ENCODE data around the gene IL17RD. TPM values are rescaled to one million over a fixed set of nuclear protein-coding genes. Genes with fewer than 3 reads are reported as not detected.
A peak's percentile ranks its signal among the peaks of the same experiment; 100 is the strongest.

IL17RD gene
- polyA plus RNA-seq, 12 donors = 21.2 to 35.9 (median 27.0) TPM; not detected in 1

DNA sequence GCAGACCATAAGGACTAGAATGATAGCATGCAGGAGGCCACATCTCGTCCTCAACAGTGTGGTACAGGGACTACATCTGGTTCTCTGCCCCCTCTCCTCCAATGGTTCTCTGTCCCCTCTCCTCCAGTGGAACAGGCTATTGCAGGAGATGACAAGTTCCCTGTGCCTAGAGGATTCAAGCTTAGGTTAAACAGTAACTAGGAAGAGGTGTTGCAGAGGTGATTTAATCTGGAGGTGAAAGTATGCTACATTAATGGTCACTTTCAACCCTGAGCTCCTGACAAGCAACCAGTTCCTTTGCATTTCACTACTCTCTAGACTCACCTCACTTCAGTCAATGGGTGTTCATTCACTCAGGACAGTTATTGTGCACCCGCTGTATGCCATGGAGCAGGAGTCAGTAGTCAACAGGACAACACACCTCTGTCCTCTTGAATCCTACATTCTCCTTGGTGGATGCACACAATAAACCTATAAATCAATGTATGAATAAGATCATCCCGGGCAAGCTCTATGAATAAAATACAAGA is 88.7 kb downstream of the IL17RD start:
- DNase-seq = no peak

DNA sequence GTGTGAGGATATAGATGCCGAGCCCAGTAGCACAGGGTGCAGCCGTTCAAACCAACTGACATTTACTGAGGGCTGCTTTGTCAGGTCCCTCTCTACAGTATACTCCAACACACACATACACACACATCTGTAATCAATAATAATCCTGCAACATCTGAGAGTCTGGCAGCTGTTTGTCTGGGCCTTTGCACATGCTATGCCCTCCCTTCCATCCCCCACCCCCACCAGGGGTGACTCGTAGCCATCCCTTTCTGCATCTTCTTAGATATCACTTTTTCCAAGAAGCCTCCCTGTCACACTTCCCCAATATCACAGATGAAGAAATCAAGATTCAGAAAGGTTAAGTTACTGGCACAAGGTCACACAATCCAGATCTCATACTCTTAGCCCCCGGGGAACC is 91.0 kb downstream of the IL17RD start:
- no peak for DNase-seq

DNA sequence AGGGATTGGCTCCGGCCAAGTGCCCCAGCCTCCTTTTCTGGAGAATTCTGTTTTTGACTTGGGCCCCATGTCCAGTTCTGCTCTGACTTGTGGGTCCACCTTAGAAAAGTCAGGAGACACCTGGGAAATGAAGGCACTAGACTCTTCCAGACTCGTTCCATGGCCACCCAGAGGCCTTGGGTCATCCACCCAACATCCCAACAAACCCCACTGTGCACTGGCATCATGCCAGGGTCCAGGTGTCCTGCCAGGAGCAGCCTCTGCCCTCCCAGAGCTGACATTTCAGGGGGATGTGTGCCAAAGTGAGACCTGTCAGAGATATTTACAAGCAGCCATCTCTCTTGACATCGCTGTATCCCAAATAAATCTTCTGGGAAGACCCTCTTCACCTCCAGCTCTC is 91.5 kb downstream of the IL17RD start:
- DNase-seq = no peak

DNA sequence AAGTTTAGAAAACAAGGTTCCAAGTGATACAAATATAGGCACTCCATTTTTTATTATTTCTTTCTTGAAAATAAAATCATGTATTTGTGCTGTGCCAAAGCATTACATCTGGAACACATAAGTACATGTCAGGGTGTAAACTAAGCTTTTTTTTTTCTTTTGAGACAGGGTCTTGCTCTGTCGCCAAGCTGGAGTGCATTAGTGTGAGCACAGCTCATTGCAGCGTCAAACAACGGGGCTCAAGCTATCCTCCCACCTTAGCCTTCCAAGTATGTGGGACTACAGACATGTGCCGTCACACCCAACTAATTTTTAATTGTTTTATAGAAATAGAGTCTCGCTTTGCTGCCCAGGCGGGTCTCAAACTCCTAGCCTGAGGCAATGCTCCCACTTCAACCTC is 95.7 kb downstream of the IL17RD start:
- peak; percentile 61 for DNase-seq

DNA sequence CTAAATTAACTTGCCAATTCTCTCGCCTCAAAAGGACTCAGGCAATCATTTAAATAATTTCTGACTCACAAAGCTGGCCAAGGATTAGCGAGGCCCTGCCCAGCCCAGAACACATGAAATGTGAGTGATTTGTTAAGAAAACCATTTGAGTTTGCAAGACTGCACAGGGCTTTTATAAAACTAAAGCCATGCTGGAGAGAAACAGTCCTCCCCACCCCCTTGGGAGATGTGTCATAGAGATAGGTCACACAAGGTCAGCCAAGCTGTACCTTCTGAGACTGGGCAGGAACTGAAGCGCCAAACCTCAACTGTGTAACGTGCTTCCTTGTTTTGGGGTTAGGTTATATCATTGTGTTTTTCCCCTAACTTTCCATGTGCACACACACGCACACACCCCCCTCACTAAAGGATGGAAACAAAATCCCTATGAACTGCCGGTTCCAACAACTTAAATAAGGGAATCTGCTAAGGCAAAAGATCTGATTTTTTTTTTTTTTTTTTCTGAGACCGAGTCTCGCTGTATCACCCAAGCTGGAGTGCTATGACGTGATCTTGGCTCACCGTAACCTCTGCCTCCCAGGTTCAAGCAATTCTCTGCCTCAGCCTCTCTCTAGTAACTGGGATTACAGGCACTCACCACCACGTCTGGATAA is 96.6 kb downstream of the IL17RD start:
- peak; percentile 66 for DNase-seq

DNA sequence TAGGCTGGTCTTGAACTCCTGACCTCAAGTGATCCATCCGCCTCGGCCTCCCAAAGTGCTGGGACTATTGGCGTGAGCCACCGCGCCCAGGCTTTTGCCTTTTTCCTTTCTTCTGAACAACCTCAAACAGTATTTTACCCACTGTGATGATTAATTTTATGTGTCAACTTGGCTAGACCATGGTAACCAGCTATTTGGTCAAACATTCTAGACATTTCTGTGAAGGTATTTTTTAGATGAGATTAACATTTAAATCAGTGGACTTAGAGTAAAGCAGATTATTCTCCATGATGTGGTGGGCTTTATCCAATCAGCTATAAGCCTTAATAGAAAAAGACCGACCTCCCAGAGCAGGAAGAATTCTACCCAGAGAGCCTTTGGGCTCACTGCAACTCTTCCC is 98.7 kb downstream of the IL17RD start:
- DNase-seq = no peak

DNA sequence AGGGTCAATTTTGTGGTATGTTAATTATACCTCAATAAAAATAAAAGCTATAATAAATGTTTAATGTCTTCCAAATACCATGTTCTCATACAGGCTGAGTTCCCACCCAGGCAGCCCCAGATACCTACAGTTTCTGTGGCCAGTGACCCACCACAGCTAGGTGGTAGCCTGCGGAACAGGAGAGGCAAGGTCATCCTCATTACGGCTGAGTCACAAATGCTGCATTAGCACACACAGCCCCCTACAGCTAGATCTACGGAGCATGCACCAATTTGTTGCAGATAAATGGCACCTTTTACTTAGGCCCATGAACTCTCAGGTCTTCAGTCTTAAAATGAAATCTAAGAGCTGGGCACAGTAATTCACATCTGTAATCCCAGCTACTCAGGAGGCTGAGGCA is 99.6 kb downstream of the IL17RD start:
- no peak for DNase-seq

DNA sequence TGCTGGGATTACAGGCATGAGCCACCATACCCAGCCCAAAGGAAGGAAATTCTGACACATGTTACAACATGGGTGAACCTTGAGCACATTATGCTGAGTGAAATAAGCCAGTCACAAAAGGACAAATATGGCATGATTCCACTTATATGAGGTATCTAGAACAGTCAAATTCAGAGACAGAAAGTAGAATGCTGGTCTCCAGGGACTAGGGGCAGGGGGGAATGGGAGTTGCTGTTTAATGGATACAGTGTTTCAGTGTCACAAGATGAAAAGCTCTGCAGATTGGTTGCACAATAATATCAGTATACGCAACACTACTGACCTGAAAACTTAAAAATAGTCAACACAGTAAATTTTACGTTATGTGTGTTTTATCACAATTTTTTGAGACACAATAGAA is 100.6 kb downstream of the IL17RD start:
- no peak for DNase-seq

DNA sequence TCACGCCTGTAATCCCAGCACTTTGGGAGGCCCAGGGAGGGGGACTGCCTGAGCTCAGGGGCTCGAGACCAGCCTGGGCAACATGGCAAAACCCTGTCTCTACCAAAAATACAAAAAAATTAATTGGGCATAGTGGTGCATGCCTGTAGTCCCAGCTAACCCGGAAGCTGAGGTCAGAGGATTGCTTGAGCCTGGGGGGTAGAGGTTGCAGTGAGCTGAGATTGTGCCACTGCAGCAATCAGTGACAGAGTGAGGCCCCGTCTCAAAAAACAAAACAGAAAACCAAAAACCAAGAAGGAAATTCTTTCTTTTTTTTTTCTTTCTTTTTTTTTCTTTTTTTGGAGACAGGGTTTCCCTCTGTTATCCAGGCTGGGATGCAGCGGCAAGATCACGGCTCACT is 101.2 kb downstream of the IL17RD start:
- DNase-seq = no peak

DNA sequence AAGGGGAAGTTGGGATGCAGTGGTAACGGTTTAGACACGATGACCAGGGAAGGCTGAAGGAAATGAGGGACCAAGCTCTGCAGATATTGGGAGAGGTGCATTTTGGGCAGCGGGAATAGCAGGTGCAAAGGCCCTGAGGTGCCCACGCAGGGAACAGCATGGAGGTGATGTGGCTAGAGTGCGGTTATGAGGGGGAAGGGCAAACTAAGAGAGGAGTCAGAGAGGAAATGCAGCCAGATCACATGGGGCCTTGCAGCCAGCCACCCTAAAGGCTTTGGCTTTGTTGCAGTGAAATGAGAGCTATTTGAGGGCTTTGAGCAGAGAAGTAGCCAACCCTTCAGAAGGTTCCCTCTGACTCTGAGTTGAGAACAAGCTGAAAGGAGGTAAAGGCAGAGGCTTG is 102.1 kb downstream of the IL17RD start:
- no peak for DNase-seq

DNA sequence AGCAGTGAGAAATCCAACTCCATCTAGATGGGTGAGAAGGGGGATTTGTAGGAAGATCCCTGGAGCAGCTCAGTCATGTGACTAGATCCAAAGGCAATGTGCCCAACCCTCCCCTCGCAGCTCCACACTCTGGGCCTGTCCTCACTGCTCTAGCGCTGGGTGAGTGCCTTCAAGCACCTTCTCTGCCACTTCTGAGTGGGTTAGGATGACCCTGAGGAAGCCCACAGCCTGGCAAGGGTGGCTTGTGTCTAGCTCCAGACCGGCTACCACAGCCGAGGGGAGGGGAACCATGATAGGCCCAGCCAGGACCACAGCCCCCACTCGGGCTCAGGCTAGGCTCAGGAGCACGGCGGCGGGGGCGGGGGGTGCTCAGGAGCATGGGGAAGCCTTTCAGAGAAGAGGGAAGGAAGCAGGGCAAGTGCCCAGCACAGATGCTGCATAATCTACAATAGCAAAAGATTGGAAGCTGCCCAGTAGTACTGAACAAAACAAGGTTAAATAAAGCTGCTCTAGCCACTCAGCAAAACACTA is 103.0 kb downstream of the IL17RD start:
- DNase-seq = no peak

DNA sequence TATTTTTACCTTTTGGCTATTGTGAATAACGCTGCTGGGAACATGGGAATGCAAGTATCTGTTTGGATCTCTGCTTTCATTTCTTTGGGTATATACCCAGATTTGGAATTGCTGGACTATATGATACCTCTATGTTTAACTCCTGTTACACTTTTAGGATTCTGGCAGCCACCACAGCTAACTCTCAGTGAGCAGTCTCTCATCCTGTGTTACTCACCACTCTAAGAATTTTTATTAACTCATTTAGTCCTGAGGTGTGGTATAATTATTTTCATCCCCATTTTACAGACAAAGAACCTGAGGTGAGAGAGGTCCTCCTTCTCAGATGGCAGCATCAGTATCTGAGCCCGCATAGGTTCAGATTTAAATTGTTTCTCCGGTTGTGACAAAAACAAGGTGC is 103.6 kb downstream of the IL17RD start:
- no peak for DNase-seq

DNA sequence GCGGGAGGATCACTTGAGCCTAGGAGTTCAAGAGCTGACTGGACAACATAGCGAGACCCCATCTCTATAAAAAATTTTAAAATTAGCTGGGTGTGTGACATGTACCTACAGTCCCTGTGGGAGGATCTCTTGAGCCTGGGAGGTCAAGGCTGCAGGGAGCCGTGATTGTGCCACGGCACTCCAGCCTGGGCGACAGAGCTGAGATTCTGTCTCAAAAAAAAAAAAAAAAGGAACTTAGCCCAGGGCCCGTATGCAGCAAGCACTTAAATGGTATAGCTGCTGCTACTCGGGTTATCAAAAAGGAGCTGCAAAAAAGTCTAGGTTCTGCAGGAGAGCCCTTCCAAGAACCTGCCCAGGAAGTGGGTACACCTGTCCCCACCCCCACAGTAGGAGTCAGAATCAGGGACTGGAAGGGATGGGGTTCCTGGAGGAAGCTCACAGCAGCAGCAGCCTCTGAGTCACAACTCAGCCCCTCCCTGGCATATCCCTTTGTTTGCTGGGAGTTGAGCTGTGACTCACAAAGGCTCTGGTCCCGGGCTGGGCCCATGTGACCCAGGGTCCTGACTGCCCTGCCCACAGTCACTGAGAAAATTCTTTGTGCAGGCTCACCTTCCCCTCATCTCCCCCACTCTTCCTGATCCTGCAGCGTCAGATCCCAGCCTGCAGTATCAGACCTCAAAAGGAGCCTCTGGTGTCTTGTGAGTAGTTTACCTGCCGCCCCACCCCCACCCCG is 104.9 kb downstream of the IL17RD start, which contains the start of gene SPATA12:
Gene SPATA12, plus strand, starts transcription at position 576 of the 733 bp plus-strand sequence. CDS start 13,031 bp downstream, outside the sequence.
- DNase-seq = no peak

DNA sequence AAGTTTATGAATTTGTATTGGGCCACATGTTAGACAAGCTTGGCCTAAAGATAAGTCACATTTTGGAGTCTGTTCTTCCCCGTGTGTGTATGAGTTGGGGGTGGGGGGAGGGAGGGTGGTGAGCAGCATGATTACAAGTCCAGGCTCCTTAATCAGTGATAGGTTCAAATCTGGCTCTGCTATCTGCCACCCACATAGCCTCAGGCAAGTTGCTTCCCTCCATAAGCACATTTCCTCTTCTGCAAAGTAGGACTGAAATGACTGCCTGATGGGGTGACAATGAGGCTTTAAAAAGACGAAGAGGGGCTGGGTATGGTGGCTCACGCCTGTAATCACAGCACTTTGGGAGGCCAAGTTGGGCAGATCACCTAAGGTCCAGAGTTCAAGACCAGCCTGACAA is 105.7 kb downstream of the IL17RD start:
- no peak for DNase-seq

DNA sequence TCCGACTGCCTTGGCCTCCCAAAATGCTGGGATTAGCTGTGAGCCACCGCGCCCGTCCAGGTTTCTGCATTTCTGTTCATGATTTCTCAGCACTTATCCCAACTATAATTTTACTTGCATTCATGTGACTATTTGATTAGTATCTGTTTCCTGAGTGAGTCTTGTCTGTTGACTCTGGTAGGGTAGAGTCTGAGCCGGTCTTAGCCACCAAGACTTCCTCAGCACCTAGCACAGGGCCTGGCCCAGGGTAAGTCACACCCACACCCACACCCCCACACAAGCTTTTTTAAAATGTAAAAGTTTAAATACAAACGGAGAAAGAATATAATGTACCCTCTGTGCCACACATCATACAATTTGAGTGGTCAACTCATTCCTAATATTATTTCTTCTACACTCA is 107.8 kb downstream of the IL17RD start:
- no peak for DNase-seq

DNA sequence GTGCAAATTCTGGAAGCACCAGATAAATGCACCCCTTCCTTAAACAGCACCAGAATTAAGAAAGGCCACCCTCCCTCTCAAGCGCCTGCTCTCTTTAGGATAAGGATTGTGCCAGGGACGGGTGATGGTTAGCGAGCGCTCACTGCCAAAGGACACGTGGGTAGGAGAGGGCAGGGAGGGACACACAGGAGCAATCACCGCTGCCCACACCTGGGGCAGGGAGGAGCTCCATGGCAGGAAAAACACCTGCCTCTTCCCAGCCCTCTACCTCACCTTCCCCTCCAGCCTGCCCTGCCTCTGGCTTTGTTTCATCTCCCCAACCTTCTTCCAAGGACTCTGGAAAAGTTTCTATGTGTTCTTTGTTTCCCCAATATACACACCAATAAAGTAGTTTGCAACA is 112.0 kb downstream of the IL17RD start:
- no peak for DNase-seq

DNA sequence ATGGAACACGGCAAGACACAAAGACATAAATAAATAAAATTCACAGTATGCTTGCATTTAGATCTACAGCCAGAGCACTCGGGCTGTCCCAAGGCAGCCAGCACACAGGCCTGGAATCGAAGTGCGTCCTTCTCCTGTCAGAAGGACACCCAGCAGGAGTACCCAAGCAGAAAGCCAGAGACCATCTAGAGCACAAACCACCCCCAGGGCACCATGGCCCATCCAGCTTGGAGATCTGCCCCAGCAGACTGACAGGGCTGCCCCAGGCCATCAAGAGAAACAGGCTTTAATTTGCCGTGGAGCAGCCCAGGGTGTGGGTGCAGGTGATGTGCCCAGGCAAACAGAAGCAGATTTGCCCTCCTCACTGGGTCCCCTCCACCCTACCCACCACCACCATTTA is 112.5 kb downstream of the IL17RD start:
- DNase-seq = no peak

DNA sequence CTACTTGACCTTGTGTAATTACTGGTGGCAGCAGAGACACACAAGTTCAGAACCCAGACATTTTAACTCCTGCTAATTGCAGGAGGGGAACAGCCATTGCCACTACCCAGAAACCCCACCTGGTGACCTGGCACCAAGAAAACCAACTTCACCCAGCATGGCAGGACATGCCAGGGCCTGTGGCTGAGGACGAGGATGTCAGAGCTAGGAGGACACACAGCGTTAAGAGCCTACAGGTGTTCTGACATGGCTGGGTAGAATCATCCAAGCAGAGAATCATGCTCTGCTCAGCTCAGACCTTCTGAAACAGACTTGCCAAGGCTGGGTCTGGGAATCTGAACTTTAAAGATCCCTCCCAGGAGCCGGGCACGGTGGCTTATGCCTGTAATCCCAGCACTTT is 116.4 kb downstream of the IL17RD start:
- DNase-seq = no peak

DNA sequence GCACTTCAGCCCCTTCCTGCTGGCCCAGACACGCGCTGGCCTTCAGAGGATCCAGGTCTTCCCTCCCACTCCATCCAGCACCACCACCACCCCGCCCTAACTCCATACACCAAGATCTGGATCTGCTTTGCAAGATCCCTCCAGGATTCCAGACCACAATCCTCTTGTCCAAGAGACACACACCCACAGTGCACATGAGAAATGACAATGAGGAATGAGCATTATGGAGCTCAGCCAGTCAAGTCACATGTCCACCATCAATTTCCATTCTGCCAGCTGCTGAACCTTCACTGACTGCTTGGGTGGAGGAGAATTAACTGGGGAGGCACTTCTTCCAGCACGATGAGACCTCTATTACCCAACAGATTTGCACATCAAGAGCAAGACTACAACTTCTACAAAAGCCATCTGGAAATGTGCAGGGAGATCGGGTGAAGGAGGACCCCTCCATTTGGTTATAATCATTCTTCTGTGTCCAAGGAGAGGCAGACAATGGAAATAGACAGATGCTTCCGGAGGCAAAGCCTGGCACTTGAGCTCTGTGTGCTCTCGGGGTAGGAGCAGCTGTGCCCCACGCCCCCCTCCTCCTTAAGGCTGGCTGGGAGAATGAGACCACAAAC is 117.0 kb downstream of the IL17RD start:
- peak; percentile 87 for DNase-seq

DNA sequence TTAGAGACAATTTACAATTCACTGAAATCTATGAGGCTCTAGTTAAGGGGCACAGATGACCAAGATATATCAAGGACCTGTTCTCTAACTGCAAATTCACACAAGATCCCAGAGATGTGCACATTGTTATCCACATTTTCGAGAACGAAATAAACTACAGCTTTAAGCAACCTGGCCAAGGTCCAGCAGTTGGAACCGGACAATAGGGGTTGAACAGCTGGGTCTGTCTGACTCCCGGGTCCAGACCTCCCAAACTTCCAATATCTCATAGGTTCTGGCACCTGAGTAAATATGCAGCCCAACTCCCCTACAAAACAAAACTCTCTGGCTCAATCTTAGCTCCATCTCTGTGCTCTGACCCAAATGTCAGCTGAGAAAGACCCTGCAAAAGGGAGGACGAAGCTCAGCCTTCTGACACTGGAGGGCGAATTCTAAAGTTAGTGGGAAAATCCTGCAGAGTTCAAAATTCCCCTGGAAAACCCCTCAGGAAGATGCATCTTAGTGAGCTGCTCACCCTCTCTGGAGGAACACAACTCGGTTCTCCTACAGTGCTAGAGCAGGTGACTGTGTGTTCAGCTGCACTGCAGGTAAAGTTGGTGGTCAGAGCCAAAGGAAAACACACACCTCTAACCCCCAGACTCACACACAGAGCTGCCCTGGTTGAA is 118.9 kb downstream of the IL17RD start:
- DNase-seq = peak; percentile 82

DNA sequence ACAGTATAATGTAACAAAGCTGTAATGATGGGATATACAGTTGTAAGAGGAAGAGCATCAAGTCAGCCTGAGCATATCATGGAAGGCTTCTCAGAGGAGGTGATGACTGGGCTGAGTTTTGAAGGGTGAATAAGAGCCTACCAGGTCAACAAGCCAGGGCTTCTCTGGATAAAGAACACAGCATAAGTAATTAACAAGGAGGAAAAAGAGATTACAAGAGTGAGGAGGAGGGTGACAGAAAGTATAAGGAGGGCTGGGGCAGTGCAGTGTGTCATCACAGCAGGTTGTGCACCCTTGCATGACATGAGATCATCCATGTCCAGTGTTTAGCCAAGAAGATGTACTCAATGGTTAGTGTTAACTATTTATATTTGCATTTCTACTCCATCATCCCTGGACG is 121.6 kb downstream of the IL17RD start:
- no peak for DNase-seq

DNA sequence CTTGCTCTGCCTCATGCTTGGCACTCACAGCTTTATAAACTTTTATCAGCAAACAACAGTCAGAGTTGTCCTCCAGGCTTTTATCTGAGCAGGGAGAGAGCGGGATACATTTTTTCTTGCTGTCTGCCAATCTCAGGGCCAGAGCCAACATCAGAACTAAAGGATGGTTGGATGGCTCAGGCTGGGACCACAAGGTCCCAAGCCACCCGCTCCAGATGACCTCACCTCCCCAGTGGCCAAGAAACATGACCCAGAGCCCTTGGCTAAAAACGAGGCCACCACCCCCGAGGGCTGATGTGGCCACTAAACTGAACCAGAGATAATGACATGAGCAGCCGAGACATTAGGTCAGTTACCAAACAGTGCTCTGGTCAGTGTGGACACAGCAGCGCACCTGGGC is 123.5 kb downstream of the IL17RD start:
- DNase-seq = no peak

Measured in muscle of arm (tissue), 12 donors.